Breast epithelium (tissue), 3 donors: ENCODE measurements around the gene GAB3.

Experiments
- POLR2AphosphoS5 ChIP-seq, 3 donors: sonication (generic); formaldehyde crosslinking; IDR thresholded peaks; one replicate each; pipeline ENCODE4 v1.6.1; 2017; ENCODE audit warnings: antibody characterized with exemption in 3 of 3
- TF ChIP-seq, protein P1 (sequence below), 3 donors: fragments of 450-650 bp; IDR thresholded peaks; one replicate each; pipeline ENCODE4 v1.5.1; 2016 to 2017; ENCODE audit warnings: antibody characterized with exemption in 3 of 3, mild to moderate bottlenecking in 3 of 3, moderate library complexity in 3 of 3

DNA sequence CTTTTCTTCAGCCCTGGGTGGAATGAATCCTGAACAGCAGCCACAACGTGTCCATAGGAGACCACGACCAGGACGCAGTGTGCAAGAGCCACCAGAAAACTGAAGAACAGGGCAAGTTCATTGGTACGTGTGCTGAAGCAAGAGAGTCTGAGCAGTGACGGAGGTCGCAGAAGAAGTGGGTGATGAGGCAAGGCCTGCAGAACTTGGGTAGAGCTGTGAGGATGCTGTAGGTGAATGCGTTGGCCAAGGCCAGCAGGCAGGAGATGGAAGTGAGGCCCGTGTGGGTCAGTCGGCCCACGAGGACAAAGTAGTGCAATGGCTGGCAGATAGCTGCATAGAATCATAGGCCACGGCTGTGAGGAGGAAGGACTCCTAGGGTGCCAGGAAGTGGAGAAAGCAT lies 91.9 kb downstream of the GAB3 start:
- TF ChIP-seq, protein P1, sequence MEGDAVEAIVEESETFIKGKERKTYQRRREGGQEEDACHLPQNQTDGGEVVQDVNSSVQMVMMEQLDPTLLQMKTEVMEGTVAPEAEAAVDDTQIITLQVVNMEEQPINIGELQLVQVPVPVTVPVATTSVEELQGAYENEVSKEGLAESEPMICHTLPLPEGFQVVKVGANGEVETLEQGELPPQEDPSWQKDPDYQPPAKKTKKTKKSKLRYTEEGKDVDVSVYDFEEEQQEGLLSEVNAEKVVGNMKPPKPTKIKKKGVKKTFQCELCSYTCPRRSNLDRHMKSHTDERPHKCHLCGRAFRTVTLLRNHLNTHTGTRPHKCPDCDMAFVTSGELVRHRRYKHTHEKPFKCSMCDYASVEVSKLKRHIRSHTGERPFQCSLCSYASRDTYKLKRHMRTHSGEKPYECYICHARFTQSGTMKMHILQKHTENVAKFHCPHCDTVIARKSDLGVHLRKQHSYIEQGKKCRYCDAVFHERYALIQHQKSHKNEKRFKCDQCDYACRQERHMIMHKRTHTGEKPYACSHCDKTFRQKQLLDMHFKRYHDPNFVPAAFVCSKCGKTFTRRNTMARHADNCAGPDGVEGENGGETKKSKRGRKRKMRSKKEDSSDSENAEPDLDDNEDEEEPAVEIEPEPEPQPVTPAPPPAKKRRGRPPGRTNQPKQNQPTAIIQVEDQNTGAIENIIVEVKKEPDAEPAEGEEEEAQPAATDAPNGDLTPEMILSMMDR (IDR thresholded peaks at IDR 0.05), result no peak
- no peak for TF ChIP-seq POLR2AphosphoS5 (IDR thresholded peaks at IDR 0.05)
